K562 treated with DMSO at 1 percent for 12 hours (cell line): ENCODE results near the gene MCAM. TPM values are rescaled to one million over a fixed set of nuclear protein-coding genes. Genes with fewer than 3 reads are reported as not detected.

Experiments
- total RNA-seq: library from RNA; unstranded; fragments of 300-600 nt; gene quantifications from 2 replicates; pipeline ENCODE4 v1.2.3, GENCODE V29; 2022; ENCODE audit not compliant: insufficient read depth

MCAM gene, protein sequence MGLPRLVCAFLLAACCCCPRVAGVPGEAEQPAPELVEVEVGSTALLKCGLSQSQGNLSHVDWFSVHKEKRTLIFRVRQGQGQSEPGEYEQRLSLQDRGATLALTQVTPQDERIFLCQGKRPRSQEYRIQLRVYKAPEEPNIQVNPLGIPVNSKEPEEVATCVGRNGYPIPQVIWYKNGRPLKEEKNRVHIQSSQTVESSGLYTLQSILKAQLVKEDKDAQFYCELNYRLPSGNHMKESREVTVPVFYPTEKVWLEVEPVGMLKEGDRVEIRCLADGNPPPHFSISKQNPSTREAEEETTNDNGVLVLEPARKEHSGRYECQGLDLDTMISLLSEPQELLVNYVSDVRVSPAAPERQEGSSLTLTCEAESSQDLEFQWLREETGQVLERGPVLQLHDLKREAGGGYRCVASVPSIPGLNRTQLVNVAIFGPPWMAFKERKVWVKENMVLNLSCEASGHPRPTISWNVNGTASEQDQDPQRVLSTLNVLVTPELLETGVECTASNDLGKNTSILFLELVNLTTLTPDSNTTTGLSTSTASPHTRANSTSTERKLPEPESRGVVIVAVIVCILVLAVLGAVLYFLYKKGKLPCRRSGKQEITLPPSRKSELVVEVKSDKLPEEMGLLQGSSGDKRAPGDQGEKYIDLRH
- total RNA-seq = 10.9 and 23.5 TPM in 2 replicates

DNA sequence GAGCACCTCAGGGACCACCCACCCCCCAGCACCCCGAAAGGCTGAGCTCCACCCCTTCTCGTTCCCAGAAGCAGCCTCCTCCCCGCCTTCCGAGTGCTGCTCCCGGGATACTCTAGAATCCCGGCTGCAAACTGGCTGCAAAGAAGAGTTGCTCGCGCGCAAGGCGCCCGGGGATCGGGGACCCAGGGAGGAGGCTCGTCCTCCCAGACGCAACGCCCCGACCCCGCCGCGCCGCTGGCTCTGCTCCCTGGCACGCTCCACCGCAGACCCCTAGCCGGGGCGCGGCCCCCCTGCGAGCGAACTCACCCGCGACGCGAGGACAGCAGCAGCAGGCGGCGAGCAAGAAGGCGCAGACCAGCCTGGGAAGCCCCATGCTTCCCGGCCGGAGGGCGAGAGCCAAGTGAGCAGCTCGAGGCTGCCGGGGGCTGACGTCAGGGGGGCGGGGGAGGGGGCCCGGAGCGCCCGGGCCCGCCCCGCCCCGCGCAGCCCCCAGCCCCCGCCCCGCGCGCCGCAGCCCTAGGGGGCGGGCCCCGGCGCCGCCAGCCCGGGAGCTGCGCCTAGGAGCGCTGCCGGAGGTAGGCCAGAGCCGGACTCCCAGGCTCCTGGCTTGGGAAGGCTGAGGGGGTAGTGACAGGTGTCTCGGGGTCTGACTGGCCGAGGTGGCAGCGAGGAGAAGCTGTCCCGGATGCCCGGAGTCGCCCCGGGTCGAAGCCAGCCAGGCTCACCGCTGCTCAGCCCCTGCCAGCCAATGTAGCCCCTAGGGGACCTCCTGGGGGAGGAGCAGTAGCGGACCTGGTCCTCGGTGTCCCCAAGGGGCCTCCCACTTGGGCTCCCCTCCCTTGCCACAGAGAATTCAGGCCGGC lies at the start of gene MCAM:
MCAM (minus strand) TSS at position 402 of the 863 bp plus-strand sequence; CDS start at position 373, 29 bp downstream.

DNA sequence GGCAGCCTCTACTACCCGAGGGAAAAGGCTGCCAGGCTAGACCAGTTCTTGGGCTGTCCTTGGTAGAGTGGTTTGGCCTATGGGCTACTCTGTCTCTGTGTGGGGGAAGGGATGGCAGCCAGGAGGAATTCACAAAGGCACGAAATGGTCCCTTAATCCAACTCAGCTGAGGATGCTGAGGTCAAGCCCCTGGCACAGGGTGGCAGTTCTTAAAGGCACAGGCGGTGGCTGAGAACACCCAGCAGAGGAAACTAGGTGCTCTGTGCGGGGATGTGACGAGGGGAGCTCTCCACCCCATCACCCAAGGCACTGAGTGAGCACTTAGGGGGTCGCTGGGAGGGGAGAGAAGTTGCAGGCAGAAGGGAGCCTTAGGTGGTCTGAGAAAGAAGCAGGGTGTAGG lies 29.7 kb upstream of the MCAM start, which contains the start of gene MFRP:
MFRP (minus strand) TSS at position 101 of the 400 bp plus-strand sequence. CDS start 192 bp downstream, outside the sequence.

DNA sequence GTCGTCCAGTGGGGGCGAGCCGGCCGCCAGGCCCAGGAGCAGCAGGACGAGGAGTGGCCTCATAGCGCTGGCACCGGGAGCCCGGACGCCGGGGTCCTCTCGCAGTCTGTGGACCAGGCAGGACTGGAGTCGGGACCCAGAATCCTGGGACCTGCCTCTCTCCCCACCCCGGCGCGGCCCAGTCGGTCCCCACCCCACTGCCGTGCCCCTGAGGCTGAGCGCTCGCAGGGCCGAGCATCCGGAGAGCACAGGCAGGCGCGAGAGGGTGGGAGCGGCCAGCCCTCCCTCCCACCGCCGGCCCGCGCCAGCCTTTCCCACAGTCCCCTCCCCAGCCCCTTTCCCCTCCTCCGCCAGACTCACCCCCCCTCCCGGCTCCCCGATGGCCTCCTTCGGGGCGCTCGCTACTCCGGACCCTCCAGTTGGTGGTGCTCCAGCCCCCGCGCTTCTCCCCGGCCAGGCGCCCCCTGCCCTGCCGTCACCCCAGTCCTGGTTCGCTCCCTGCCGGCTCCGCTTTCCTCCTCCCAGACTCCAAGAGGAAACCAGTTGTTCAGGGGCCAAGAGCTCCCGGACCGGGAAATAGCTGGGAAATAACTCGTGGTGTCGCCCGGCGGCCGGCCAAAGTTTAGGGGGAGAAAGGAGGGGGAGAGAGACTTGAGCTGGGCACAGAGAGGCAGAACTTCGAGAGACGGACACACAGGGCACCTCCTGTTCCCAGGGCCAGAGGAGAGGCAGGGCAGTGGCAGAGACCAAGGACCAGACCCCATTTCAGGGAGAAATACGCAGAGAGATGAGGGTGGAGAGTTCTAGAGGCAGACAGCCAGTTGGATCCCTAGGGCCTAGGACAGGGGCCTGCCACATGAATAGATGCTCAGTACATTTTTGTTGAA lies 23.6 kb upstream of the MCAM start, which contains the start of gene C1QTNF5:
C1QTNF5 (minus strand) TSS at position 549 of the 887 bp plus-strand sequence; CDS start at position 63, 486 bp downstream.

DNA sequence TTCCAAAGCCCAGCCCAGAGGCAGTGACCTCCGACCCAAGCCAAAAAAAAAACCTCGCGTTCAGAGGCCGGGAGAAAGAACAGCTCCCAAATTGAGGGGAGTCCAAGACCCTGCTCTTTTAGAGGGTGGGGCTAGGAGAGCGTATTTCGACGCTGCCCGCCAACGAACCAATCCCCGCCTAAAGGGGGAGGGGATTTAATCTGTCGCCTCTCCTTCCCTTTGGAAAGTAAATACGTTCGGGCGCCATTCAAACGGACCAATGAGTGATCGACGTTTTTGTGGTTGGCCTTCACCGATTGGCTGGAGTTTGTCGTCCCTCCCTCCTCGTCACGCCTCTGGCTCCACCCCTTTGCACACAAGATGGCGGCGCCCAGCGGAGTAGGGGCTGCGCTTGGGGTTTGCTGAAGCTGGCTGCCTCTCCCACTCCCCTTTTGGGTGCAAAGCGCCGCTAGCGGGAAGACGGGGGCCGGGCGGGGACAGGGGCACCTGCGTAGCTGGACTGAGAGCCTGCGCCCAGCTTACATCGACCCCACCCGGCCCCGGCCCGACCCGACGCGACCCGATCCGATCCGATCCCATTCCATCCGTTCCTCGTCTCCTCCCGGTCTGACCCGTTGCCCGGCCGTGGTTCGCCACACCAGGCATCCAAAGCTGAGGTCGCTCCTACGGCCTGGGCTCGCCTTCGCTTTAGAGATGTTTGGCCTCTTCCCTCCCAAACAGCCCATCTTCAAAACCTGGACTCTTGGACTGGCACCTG lies 17.4 kb upstream of the MCAM start, which contains the start of gene RNF26:
RNF26 (plus strand) TSS at position 354 of the 757 bp plus-strand sequence. CDS start 596 bp downstream, outside the sequence.

Other genes starting within 250 kb of the MCAM start
- 33.0 and 35.8 TPM in 2 replicates for gene VPS11, start 249.3 kb downstream of the MCAM start, total RNA-seq
- gene HMBS, start 232.2 kb downstream of the MCAM start, total RNA-seq = 65.7 and 78.9 TPM in 2 replicates
- gene DPAGT1, start 215.3 kb downstream of the MCAM start, total RNA-seq = 17.6 and 45.7 TPM in 2 replicates
- 26.1 and 40.1 TPM in 2 replicates for gene C2CD2L, start 209.8 kb downstream of the MCAM start, total RNA-seq
- 20.0 and 31.5 TPM in 2 replicates for gene HINFP, start 195.6 kb downstream of the MCAM start, total RNA-seq
- not detected in 2 replicates for gene ABCG4, start 168.1 kb downstream of the MCAM start, total RNA-seq
- gene NLRX1, start 148.4 kb downstream of the MCAM start, total RNA-seq = 2.5 and 3.5 TPM in 2 replicates
- not detected in 2 replicates for gene NHERF4, start 131.7 kb downstream of the MCAM start, total RNA-seq
- gene CBL, start 110.8 kb downstream of the MCAM start, total RNA-seq = 3.7 and 20.1 TPM in 2 replicates
- 40.4 and 60.3 TPM in 2 replicates for gene RNF26, start 17.4 kb upstream of the MCAM start, total RNA-seq
- gene C1QTNF5, start 23.8 kb upstream of the MCAM start, total RNA-seq = 0.80 TPM in 1 of 2 replicates, not detected in the other
- not detected in 2 replicates for gene MFRP, start 29.6 kb upstream of the MCAM start, total RNA-seq
- gene USP2, start 64.6 kb upstream of the MCAM start, total RNA-seq = 3.1 and 8.1 TPM in 2 replicates
- not detected in 2 replicates for gene THY1, start 106.0 kb upstream of the MCAM start, total RNA-seq